ENCODE data around the gene FSTL4.

DNA sequence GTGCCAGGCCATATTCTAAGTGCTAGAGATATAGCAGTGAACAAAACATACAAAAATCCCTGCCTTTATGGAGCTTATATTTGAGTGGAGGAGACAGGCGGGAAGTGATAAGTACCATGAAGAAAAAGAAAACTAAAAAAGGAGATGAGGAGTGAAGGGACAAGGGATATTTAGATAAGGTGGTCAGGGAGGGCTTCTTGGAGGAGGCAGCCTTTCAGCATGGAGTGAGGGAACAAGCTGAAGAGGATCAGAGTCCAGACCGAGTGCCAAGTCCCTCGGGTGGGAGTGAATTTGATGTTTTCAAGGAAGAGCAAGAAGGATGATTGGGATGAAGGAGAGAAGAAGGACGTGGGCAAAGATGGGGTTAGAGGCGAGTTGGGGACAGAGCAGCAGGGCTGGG lies 190.5 kb downstream of the FSTL4 start:
- TF ChIP-seq, protein P1, sequence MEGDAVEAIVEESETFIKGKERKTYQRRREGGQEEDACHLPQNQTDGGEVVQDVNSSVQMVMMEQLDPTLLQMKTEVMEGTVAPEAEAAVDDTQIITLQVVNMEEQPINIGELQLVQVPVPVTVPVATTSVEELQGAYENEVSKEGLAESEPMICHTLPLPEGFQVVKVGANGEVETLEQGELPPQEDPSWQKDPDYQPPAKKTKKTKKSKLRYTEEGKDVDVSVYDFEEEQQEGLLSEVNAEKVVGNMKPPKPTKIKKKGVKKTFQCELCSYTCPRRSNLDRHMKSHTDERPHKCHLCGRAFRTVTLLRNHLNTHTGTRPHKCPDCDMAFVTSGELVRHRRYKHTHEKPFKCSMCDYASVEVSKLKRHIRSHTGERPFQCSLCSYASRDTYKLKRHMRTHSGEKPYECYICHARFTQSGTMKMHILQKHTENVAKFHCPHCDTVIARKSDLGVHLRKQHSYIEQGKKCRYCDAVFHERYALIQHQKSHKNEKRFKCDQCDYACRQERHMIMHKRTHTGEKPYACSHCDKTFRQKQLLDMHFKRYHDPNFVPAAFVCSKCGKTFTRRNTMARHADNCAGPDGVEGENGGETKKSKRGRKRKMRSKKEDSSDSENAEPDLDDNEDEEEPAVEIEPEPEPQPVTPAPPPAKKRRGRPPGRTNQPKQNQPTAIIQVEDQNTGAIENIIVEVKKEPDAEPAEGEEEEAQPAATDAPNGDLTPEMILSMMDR (IDR thresholded peaks at IDR 0.05; ENCODE audit: poor library complexity, severe bottlenecking), result no peak
- TF ChIP-seq TAF1 (IDR thresholded peaks at IDR 0.05; ENCODE audit: low read depth) (no peak), RAD21 (conservative IDR thresholded peaks at IDR 0.05) (no peak), EP300 (conservative IDR thresholded peaks at IDR 0.05; ENCODE audit: poor library complexity, severe bottlenecking) (no peak), EZH2 (IDR thresholded peaks at IDR 0.05; ENCODE audit: borderline replicate concordance, insufficient read depth, low read length, poor library complexity, severe bottlenecking) (no peak)

Measured in neural cell (in vitro differentiated cells).